ENCODE measurements around the gene WDR6.
A peak's percentile ranks its signal among the peaks of the same experiment; 100 is the strongest.
"Not testable (repeated sequence)": the region's sequence is repeated elsewhere in the genome, so short reads cannot be mapped to it uniquely, and the experiment has no call there.

WDR6 gene

GRCh38 chr3:48991851-48992545 lies 15.2 kb upstream of the WDR6 start:
- FAIRE-seq (no peak), DNase-seq (ENCODE audit: insufficient read length, low spot score) (no peak)

- DNase-seq (ENCODE audit: insufficient read length, low spot score) (no peak), FAIRE-seq (no peak)
Observed at GRCh38 chr3:48993834-48994233, 13.4 kb upstream of the WDR6 start.

GRCh38 chr3:48996640-48997039 lies 10.6 kb upstream of the WDR6 start:
- FAIRE-seq (no peak), DNase-seq (ENCODE audit: insufficient read length, low spot score) (no peak)

- FAIRE-seq (no peak), DNase-seq (ENCODE audit: insufficient read length, low spot score) (no peak)
Observed at GRCh38 chr3:48997102-48997635, 10.0 kb upstream of the WDR6 start.

- DNase-seq (ENCODE audit: insufficient read length, low spot score): no peak
Observed at GRCh38 chr3:48997714-48998637, 9.2 kb upstream of the WDR6 start.

GRCh38 chr3:48999085-48999858 lies 7.9 kb upstream of the WDR6 start:
- no peak for DNase-seq (ENCODE audit: insufficient read length, low spot score)
- FAIRE-seq: no peak

More at GRCh38 chr3:48997714-48998637, 9.2 kb upstream of the WDR6 start:
- FAIRE-seq: no peak

- FAIRE-seq (no peak), DNase-seq (ENCODE audit: insufficient read length, low spot score) (no peak)
Observed at GRCh38 chr3:49001155-49001554, 6.0 kb upstream of the WDR6 start.

- FAIRE-seq: peak; percentile 4
Observed at GRCh38 chr3:49004352-49005302, 2.6 kb upstream of the WDR6 start.

GRCh38 chr3:49005303-49005680 lies 1.9 kb upstream of the WDR6 start:
- no peak for DNase-seq (ENCODE audit: insufficient read length, low spot score)
- no peak for FAIRE-seq

More at GRCh38 chr3:49004352-49005302, 2.6 kb upstream of the WDR6 start:
- no peak for DNase-seq (ENCODE audit: insufficient read length, low spot score)

GRCh38 chr3:49005998-49006397 lies 1.2 kb upstream of the WDR6 start:
- peak; percentile 58 for FAIRE-seq
- DNase-seq (ENCODE audit: insufficient read length, low spot score): no peak

- no peak for DNase-seq (ENCODE audit: insufficient read length, low spot score)
- no peak for FAIRE-seq
Observed at GRCh38 chr3:49006408-49007067, 653 bp upstream of the WDR6 start.

- FAIRE-seq (no peak), DNase-seq (ENCODE audit: insufficient read length, low spot score) (peak; percentile 73)
Observed at GRCh38 chr3:49007771-49008528, 759 bp downstream of the WDR6 start.

- not testable (repeated sequence) for FAIRE-seq; DNase-seq (ENCODE audit: insufficient read length, low spot score)
Observed at GRCh38 chr3:49008627-49009026, 1.4 kb downstream of the WDR6 start.

GRCh38 chr3:49009396-49009795 lies 2.2 kb downstream of the WDR6 start:
- FAIRE-seq (no peak), DNase-seq (ENCODE audit: insufficient read length, low spot score) (no peak)

- no peak for DNase-seq (ENCODE audit: insufficient read length, low spot score)
- no peak for FAIRE-seq
Observed at GRCh38 chr3:49012441-49013017, 5.3 kb downstream of the WDR6 start.

GRCh38 chr3:49013113-49013737 lies 6.0 kb downstream of the WDR6 start:
- DNase-seq (ENCODE audit: insufficient read length, low spot score): no peak
- FAIRE-seq: no peak
